Progenitor cell of endocrine pancreas (in vitro differentiated cells): ENCODE measurements around the gene BRSK1. TPM values are rescaled to one million over a fixed set of nuclear protein-coding genes. Genes with fewer than 3 reads are reported as not detected.

Experiments used
- DNase-seq: peaks from one replicate; pipeline ENCODE4 v3.0.0; 2021; ENCODE audit warnings: low spot score; ENCODE audit not compliant: unreplicated experiment
- H3K27ac Mint-ChIP-seq: 2 replicates; pipeline ENCODE4 v1.8.0; 2021; ENCODE audit warnings: mild to moderate bottlenecking, moderate library complexity, mixed read lengths
- H3K27me3 Mint-ChIP-seq: 2 replicates; pipeline ENCODE4 v1.8.0; 2021; ENCODE audit warnings: mixed read lengths
- H3K36me3 Mint-ChIP-seq: 2 replicates; pipeline ENCODE4 v1.8.0; 2022; ENCODE audit warnings: mixed read lengths; ENCODE audit not compliant: insufficient read depth
- H3K4me1 Mint-ChIP-seq: 2 replicates; pipeline ENCODE4 v1.8.0; 2021; ENCODE audit warnings: low read depth, mixed read lengths
- H3K4me3 Mint-ChIP-seq: 2 replicates; pipeline ENCODE4 v1.8.0; 2021; ENCODE audit warnings: low read depth, mild to moderate bottlenecking, moderate library complexity, mixed read lengths
- H3K9me3 Mint-ChIP-seq: 2 replicates; pipeline ENCODE4 v1.8.0; 2021; ENCODE audit warnings: low read depth, mixed read lengths
- CTCF ChIP-seq: fragments of 200-600 bp; sonication (generic); IDR thresholded peaks from one replicate; pipeline ENCODE4 v1.5.0; 2021; ENCODE audit warnings: antibody characterized with exemption, mild to moderate bottlenecking; ENCODE audit not compliant: unreplicated experiment
- total RNA-seq: library from RNA; stranded (reverse); gene quantifications from 2 replicates; pipeline ENCODE4 v1.2.1, GENCODE V29; 2021

Gene BRSK1
- total RNA-seq, 1 donor from 2014 or later = 68.7 TPM

GRCh38 chr19:55308281-55308680 lies 24.5 kb downstream of the BRSK1 start:
- Mint-ChIP-seq H3K4me3 (no peak overlapping the region), H3K9me3 (no peaks in the 10 kb centered on the region), H3K36me3 (peaks cover 12% of the 10 kb centered on the region), H3K27me3 (no peaks in the 10 kb centered on the region), H3K27ac (no peak overlapping the region), H3K4me1 (no peaks in the 10 kb centered on the region)
- no peak for TF ChIP-seq CTCF
- no peak for DNase-seq

GRCh38 chr19:55309448-55309847 lies 25.7 kb downstream of the BRSK1 start:
- Mint-ChIP-seq H3K36me3 (peaks cover 12% of the 10 kb centered on the region), H3K27me3 (no peaks in the 10 kb centered on the region), H3K4me1 (no peaks in the 10 kb centered on the region), H3K9me3 (no peaks in the 10 kb centered on the region), H3K4me3 (no peak overlapping the region), H3K27ac (no peak overlapping the region)
- no peak for TF ChIP-seq CTCF
- DNase-seq = no peak

- Mint-ChIP-seq H3K27ac (no peak overlapping the region), H3K36me3 (peaks cover 10% of the 10 kb centered on the region), H3K4me1 (no peaks in the 10 kb centered on the region), H3K9me3 (no peaks in the 10 kb centered on the region), H3K4me3 (no peak overlapping the region), H3K27me3 (no peaks in the 10 kb centered on the region)
- no peak for DNase-seq
- no peak for TF ChIP-seq CTCF
Observed at GRCh38 chr19:55310498-55310897, 26.7 kb downstream of the BRSK1 start.

GRCh38 chr19:55311397-55311796 lies 27.6 kb downstream of the BRSK1 start:
- H3K27me3 Mint-ChIP-seq = no peaks in the 10 kb centered on the region
- no peak for DNase-seq
- no peak for TF ChIP-seq CTCF
- no peaks in the 10 kb centered on the region for H3K9me3 Mint-ChIP-seq
- peaks cover 9% of the 10 kb centered on the region for H3K36me3 Mint-ChIP-seq
- H3K27ac Mint-ChIP-seq = no peak overlapping the region
- no peaks in the 10 kb centered on the region for H3K4me1 Mint-ChIP-seq
- H3K4me3 Mint-ChIP-seq = no peak overlapping the region

GRCh38 chr19:55311797-55312196 lies 28.0 kb downstream of the BRSK1 start:
- Mint-ChIP-seq H3K4me1 (no peaks in the 10 kb centered on the region), H3K9me3 (no peaks in the 10 kb centered on the region), H3K27me3 (no peaks in the 10 kb centered on the region), H3K27ac (no peak overlapping the region), H3K36me3 (peaks cover 7% of the 10 kb centered on the region), H3K4me3 (no peak overlapping the region)
- TF ChIP-seq CTCF = no peak
- DNase-seq = no peak
